ENCODE data around the gene GPX5. TPM values are rescaled to one million over a fixed set of nuclear protein-coding genes. Genes with fewer than 3 reads are reported as not detected.
"Not testable (repeated sequence)": the region's sequence is repeated elsewhere in the genome, so short reads cannot be mapped to it uniquely, and the experiment has no call there.

GPX5 gene
- polyA plus RNA-seq, 1 donor from 2014 or later = not detected

DNA sequence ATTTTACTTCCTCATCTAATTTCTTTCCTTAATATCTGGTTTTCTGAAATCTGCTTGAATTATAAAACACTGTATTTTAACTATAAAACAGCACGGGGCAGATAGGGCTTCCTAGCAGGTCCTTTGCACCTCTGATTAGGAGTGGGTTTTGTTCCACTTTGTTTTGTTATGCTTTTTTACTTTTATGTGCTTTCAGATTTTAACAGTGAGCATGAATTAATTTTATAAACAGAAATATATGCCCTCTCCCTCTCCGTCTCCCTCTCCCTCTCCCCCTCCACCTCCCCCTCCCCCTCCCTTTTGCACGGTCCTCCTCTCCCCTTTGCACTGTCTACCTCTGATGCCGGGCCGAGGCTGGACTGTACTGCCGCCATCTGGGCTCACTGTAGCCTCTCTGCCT is 24.4 kb upstream of the GPX5 start:
- H3K4me3 ChIP-seq (ENCODE audit: low read length) = no peak overlapping the region
- H3K27me3 ChIP-seq (ENCODE audit: insufficient read depth, low read depth, low read length) = no peaks in the 10 kb centered on the region
- H3K9me3 ChIP-seq (ENCODE audit: low read length) = no peaks in the 10 kb centered on the region
- no peaks in the 10 kb centered on the region for H3K36me3 ChIP-seq (ENCODE audit: insufficient read depth, low read length)
- no peaks in the 10 kb centered on the region for H3F3A ChIP-seq (ENCODE audit: insufficient read depth, low read length, poor library complexity, severe bottlenecking)
- H3K9me2 ChIP-seq (ENCODE audit: insufficient read depth, low read length) = no peaks in the 10 kb centered on the region
- no peak overlapping the region for H3K9ac ChIP-seq (ENCODE audit: low read length)
- H2AFZ ChIP-seq (ENCODE audit: low read depth, low read length) = no peak overlapping the region
- H3K27ac ChIP-seq (ENCODE audit: low read length) = no peak overlapping the region
- H4K20me1 ChIP-seq (ENCODE audit: insufficient read depth) = no peaks in the 10 kb centered on the region
- H3K4me2 ChIP-seq (ENCODE audit: low read length) = no peak overlapping the region
- H3K79me2 ChIP-seq (replicated peaks; ENCODE audit: insufficient read depth, low read length) = no peaks in the 10 kb centered on the region
- TF ChIP-seq REST (IDR thresholded peaks at IDR 0.05; ENCODE audit: borderline replicate concordance) (no peak), SMC3 (conservative IDR thresholded peaks at IDR 0.05; ENCODE audit: poor library complexity) (no peak), TAF1 (IDR thresholded peaks at IDR 0.05; ENCODE audit: low read depth) (no peak), POLR2AphosphoS5 (IDR thresholded peaks at IDR 0.05) (no peak), EP300 (conservative IDR thresholded peaks at IDR 0.05; ENCODE audit: poor library complexity, severe bottlenecking) (no peak), EZH2 (IDR thresholded peaks at IDR 0.05; ENCODE audit: borderline replicate concordance, insufficient read depth, low read length, poor library complexity, severe bottlenecking) (no peak), MXI1 (conservative IDR thresholded peaks at IDR 0.05; ENCODE audit: poor library complexity, severe bottlenecking) (no peak), RAD21 (conservative IDR thresholded peaks at IDR 0.05) (no peak)
- TF ChIP-seq, protein P1, sequence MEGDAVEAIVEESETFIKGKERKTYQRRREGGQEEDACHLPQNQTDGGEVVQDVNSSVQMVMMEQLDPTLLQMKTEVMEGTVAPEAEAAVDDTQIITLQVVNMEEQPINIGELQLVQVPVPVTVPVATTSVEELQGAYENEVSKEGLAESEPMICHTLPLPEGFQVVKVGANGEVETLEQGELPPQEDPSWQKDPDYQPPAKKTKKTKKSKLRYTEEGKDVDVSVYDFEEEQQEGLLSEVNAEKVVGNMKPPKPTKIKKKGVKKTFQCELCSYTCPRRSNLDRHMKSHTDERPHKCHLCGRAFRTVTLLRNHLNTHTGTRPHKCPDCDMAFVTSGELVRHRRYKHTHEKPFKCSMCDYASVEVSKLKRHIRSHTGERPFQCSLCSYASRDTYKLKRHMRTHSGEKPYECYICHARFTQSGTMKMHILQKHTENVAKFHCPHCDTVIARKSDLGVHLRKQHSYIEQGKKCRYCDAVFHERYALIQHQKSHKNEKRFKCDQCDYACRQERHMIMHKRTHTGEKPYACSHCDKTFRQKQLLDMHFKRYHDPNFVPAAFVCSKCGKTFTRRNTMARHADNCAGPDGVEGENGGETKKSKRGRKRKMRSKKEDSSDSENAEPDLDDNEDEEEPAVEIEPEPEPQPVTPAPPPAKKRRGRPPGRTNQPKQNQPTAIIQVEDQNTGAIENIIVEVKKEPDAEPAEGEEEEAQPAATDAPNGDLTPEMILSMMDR (IDR thresholded peaks at IDR 0.05; ENCODE audit: poor library complexity, severe bottlenecking) = no peak

DNA sequence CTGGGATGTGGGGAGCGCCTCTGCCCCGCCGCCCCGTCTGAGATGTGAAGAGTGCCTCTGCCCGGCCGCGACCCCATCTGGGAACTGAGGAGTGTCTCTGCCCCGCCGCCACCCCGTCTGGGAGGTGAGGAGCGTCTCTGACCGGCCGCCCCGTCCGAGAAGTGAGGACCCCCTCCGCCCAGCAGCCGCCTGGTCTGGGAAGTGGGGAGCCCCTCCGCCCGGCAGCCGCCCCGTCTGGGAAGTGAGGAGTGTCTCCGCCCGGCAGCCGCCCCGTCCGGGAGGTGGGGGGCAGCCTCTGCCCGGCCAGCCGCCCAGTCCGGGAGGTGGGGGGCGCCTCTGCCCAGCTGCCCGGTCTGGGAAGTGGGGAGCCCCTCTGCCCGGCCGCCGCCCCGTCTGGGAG is 23.5 kb upstream of the GPX5 start:
- H3K79me2 ChIP-seq (replicated peaks; ENCODE audit: insufficient read depth, low read length); H3K4me3 ChIP-seq (ENCODE audit: low read length); H3K9me3 ChIP-seq (ENCODE audit: low read length); H3K27ac ChIP-seq (ENCODE audit: low read length); H3K36me3 ChIP-seq (ENCODE audit: insufficient read depth, low read length); H3K9me2 ChIP-seq (ENCODE audit: insufficient read depth, low read length); H3K4me2 ChIP-seq (ENCODE audit: low read length); H3F3A ChIP-seq (ENCODE audit: insufficient read depth, low read length, poor library complexity, severe bottlenecking); H3K27me3 ChIP-seq (ENCODE audit: insufficient read depth, low read depth, low read length); H2AFZ ChIP-seq (ENCODE audit: low read depth, low read length); H4K20me1 ChIP-seq (ENCODE audit: insufficient read depth); H3K9ac ChIP-seq (ENCODE audit: low read length): not testable (repeated sequence)

- H2AFZ ChIP-seq (ENCODE audit: low read depth, low read length); H3F3A ChIP-seq (ENCODE audit: insufficient read depth, low read length, poor library complexity, severe bottlenecking); H3K36me3 ChIP-seq (ENCODE audit: insufficient read depth, low read length); H3K27ac ChIP-seq (ENCODE audit: low read length); H3K4me3 ChIP-seq (ENCODE audit: low read length); H3K4me2 ChIP-seq (ENCODE audit: low read length); H3K9ac ChIP-seq (ENCODE audit: low read length); H3K9me3 ChIP-seq (ENCODE audit: low read length); H3K27me3 ChIP-seq (ENCODE audit: insufficient read depth, low read depth, low read length); H4K20me1 ChIP-seq (ENCODE audit: insufficient read depth); H3K9me2 ChIP-seq (ENCODE audit: insufficient read depth, low read length); H3K79me2 ChIP-seq (replicated peaks; ENCODE audit: insufficient read depth, low read length): not testable (repeated sequence)
These were observed 22.9 kb upstream of the GPX5 start for GRCh38 chr6:28502709-28503305.

Measured in neural cell (in vitro differentiated cells).